Measurements from ENCODE around the gene TTLL13. TPM values are rescaled to one million over a fixed set of nuclear protein-coding genes. Genes with fewer than 3 reads are reported as not detected.
"Not testable (repeated sequence)": the region's sequence is repeated elsewhere in the genome, so short reads cannot be mapped to it uniquely, and the experiment has no call there.

TTLL13 gene
- total RNA-seq, 4 donors from 2014 or later, result not detected

DNA sequence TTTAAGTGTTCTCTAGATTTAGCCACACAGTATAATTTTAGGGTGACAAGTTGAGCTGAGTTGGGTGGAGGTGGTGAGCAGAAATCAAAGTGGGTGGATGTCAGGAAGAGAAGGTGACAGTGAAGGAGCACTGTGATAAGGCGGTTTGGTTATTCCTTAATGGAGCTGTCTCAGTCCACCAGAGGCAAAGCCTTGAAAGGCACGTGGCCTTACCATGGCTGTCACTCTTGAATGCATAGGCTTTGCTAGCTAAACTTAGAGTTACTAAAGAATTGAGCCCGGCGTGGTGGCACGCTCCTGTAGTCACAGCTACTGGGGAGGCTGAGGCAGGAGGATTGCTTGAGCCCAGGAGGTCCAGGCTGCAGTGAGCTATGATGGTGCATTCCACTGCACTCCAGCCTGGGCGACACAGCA lies 560 bp upstream of the TTLL13 start:
- Histone ChIP-seq H3K27ac (peak overlapping the region in 1 of 4 donors; percentile 22), H3K4me1 (peaks cover 0 to 10% (median 0%) of the 10 kb centered on the region in 4 donors), H3K9me3 (no peaks in the 10 kb centered on the region), H3K27me3 (no peaks in the 10 kb centered on the region), H3K36me3 (no peaks in the 10 kb centered on the region), H3K4me3 (peak overlapping the region in 1 of 4 donors; percentile 78)
- DNase-seq, result no peak
- no peak for TF ChIP-seq POLR2A (IDR thresholded peaks at IDR 0.05)
- TF ChIP-seq, protein P1, sequence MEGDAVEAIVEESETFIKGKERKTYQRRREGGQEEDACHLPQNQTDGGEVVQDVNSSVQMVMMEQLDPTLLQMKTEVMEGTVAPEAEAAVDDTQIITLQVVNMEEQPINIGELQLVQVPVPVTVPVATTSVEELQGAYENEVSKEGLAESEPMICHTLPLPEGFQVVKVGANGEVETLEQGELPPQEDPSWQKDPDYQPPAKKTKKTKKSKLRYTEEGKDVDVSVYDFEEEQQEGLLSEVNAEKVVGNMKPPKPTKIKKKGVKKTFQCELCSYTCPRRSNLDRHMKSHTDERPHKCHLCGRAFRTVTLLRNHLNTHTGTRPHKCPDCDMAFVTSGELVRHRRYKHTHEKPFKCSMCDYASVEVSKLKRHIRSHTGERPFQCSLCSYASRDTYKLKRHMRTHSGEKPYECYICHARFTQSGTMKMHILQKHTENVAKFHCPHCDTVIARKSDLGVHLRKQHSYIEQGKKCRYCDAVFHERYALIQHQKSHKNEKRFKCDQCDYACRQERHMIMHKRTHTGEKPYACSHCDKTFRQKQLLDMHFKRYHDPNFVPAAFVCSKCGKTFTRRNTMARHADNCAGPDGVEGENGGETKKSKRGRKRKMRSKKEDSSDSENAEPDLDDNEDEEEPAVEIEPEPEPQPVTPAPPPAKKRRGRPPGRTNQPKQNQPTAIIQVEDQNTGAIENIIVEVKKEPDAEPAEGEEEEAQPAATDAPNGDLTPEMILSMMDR (IDR thresholded peaks at IDR 0.05), result no peak

DNA sequence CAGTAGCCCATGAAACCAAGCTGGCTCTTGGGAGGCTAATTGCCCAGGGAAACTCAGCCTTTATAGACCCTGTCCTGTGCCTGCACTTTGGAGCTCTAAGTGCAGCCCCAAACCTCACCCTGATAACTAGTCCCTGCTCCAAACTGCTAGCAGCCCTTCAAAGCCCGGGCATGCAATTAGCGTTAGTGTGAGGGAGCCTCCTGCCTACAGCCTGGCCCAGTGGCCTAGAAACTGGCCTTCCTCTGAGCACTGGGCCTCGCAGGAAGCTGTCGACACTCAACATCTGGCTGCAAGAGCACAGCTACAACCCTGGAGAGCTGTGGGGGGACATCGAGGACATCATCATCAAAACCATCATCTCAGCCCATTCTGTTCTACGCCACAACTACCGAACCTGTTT lies 8.4 kb downstream of the TTLL13 start:
- no peaks in the 10 kb centered on the region for H3K9me3 ChIP-seq
- no peak for DNase-seq
- TF ChIP-seq, protein P1 (IDR thresholded peaks at IDR 0.05), result no peak
- no peak for TF ChIP-seq POLR2A (IDR thresholded peaks at IDR 0.05)
- no peaks in the 10 kb centered on the region for H3K27me3 ChIP-seq
- H3K4me1 ChIP-seq, result peaks cover 0 to 13% (median 0%) of the 10 kb centered on the region in 4 donors
- no peak overlapping the region for H3K4me3 ChIP-seq
- no peak overlapping the region for H3K27ac ChIP-seq
- no peaks in the 10 kb centered on the region for H3K36me3 ChIP-seq

DNA sequence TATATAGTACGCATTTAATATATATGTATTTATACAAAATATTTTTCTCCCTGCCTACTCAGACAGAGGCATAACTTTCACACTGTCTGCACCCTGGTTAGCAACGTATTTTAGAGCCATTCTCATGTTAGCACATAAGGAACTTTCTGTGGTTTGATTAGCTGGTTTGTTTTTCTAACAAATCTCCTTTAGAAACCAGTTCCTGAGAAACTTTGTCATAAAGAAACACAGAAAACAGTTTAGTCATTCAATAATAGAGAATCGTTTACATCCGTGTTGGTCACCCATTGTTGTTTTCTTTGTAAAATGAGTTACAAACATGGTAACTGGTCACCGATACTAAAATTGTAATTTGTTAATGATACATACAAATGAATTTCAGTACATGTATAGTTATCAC lies 10.2 kb downstream of the TTLL13 start:
- Histone ChIP-seq H3K9me3 (no peaks in the 10 kb centered on the region), H3K4me3 (no peak overlapping the region), H3K36me3 (no peaks in the 10 kb centered on the region), H3K4me1 (peaks cover 0 to 21% (median 2%) of the 10 kb centered on the region in 4 donors), H3K27me3 (no peaks in the 10 kb centered on the region), H3K27ac (no peak overlapping the region)
- no peak for DNase-seq
- TF ChIP-seq, protein P1 (IDR thresholded peaks at IDR 0.05), result no peak
- TF ChIP-seq POLR2A (IDR thresholded peaks at IDR 0.05), result no peak

DNA sequence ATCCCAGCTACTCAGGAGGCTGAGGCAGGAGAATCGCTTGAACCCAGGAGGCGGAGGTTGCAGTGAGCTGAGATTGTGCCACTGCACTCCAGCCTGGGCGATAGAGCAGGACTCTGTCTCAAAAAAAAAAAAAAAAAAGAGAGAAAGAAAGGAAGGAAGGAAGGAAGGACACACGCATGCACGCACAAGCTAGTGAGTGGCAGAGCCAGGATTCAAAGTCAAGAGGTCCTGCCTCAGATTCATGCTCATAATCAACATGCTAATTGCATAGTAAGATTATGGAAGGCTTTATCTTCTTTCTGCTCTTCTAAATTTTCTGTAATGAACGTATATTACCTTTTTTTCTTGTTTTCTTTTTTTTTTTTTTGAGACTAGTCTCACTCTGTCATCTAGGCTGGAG lies 11.4 kb downstream of the TTLL13 start:
- H3K27me3 ChIP-seq, H3K9me3 ChIP-seq, H3K4me3 ChIP-seq, H3K27ac ChIP-seq, H3K36me3 ChIP-seq, DNase-seq: not testable (repeated sequence)
- H3K4me1 ChIP-seq, result peaks cover 0 to 26% (median 3%) of the 10 kb centered on the region in 4 donors

DNA sequence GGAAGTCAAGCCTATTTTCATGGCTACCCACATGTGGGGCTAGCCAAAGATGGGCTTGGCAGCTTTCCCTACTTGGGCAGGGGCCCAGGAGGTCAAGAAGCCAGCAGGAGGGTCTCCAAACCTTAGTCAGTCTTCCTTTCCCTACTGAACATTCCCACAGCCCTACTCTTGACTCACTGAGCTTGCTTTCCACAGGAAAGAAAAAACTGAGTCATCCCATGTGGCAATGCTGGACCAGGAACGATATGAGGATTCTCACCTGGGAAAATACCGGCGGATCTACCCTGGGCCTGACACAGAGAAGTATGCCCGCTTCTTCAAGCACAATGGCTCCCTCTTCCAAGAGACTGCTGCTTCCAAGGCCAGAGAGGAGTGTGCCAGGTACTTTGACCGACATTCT lies 12.5 kb downstream of the TTLL13 start:
- peaks cover 0 to 29% (median 4%) of the 10 kb centered on the region in 4 donors for H3K4me1 ChIP-seq
- H3K36me3 ChIP-seq, result no peaks in the 10 kb centered on the region
- TF ChIP-seq POLR2A (IDR thresholded peaks at IDR 0.05), result no peak
- no peak for DNase-seq
- H3K4me3 ChIP-seq, result no peak overlapping the region
- H3K9me3 ChIP-seq, result no peaks in the 10 kb centered on the region
- no peaks in the 10 kb centered on the region for H3K27me3 ChIP-seq
- H3K27ac ChIP-seq, result peak overlapping the region in 2 of 4 donors; percentile 34 to 39

DNA sequence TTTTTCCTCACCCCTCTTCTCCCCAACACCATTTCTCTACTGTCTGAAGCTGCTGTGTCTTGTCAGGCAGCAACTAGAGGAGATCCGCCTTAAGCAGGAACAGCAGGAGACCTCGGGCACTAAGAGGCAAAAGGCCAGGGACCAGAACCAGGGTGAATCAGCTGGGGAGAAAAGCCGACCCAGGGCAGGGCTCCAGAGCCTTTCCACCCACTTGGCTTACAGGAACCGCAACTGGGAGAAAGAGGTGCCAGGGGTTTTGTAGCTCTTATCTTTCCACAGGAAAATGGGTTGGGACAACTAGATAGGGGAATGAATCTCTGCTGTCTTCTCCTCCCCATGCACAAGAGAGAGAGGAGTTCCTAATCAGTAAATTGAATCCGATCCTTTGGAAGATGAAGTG lies 13.1 kb downstream of the TTLL13 start:
- DNase-seq, result no peak
- Histone ChIP-seq H3K4me3 (no peak overlapping the region), H3K27me3 (no peaks in the 10 kb centered on the region), H3K4me1 (peaks cover 3 to 35% (median 7%) of the 10 kb centered on the region in 4 donors), H3K9me3 (no peaks in the 10 kb centered on the region), H3K27ac (peak overlapping the region in 1 of 4 donors; percentile 34), H3K36me3 (no peaks in the 10 kb centered on the region)
- TF ChIP-seq POLR2A (IDR thresholded peaks at IDR 0.05), result no peak
- TF ChIP-seq, protein P1 (IDR thresholded peaks at IDR 0.05), result no peak

DNA sequence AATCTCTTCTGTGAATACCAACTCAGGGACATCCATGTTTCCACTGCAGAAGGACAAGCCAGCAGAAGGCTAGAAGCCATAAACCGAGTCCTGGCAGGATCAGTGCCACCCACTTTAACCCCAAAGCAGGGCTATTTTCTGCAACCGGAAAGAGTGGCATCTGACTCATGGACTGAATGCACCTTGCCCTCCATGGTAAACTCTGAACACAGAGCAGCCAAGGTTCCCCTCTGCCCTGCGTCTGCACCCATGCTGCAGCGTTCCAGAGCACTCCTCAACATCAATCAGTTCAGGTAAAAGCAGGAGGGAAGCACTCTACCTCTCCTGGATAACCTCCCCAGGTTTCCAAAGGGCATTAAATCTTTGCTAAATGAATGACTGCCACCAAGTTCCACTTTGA lies 15.3 kb downstream of the TTLL13 start:
- TF ChIP-seq, protein P1 (IDR thresholded peaks at IDR 0.05), result no peak
- peak; percentile 46 to 64 for TF ChIP-seq POLR2A (IDR thresholded peaks at IDR 0.05)
- peak overlapping the region; percentile 53 to 87 (median 78) for H3K4me3 ChIP-seq
- H3K4me1 ChIP-seq, result peaks cover 3 to 45% (median 11%) of the 10 kb centered on the region in 4 donors
- peak in 2 of 3 donors; percentile 72 to 79 for DNase-seq
- H3K36me3 ChIP-seq, result no peaks in the 10 kb centered on the region
- H3K9me3 ChIP-seq, result no peaks in the 10 kb centered on the region
- H3K27me3 ChIP-seq, result no peaks in the 10 kb centered on the region
- H3K27ac ChIP-seq, result peak overlapping the region; percentile 93 to 98 (median 96)
